Measurements from ENCODE around the gene TTF2. TPM values are rescaled to one million over a fixed set of nuclear protein-coding genes. Genes with fewer than 3 reads are reported as not detected.

Gene TTF2
- total and polyA plus RNA-seq, 2 experiments from 2014 or later, result 84.7 to 85.4 TPM

DNA sequence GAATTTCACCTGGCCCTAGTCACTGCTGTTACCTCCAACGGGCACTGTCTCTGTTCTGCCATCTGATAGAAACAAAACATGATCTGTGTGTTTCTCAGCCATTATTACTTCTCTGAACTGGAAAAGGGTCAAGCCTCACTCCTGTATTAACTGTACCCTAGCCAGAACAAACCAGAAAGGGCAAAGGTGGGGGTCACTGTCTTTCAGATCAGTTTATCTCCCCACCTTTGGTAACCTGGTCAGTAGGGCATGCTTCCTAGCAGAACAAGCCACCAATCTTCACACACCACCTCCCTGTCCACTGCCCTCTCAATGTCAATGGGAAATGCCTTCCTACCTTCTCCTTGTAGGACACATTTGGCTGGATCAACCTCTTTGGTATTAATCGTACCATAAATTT lies 57.6 kb downstream of the TTF2 start:
- no peaks in the 10 kb centered on the region for H3K9me3 Mint-ChIP-seq

DNA sequence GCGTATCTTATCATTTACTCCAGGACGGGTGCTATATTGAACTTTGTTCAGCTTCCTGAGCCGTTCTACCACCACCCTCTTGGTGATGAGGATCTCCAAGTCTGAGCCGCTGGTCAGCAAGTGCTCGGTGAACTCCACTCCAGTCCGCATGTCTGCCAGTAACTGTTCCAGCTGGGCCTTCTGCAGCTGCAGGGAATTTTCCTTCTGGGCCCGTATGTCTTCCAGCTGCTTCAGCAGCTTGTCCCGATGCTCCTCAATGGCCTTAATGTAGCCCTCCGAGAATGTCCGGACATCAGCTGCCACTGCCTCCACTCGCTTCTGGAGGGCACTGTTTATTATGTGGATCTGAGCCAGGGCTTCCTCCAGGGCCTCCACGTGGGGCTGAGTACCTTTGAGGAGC lies 58.0 kb downstream of the TTF2 start:
- Mint-ChIP-seq H3K36me3 (ENCODE audit: low read depth) (peaks cover 39% of the 10 kb centered on the region), H3K4me1 (peaks cover 11% of the 10 kb centered on the region), H3K9me3 (no peaks in the 10 kb centered on the region), H3K27ac (no peak overlapping the region; the same call in 1 of the 2 replicates), H3K27me3 (ENCODE audit: insufficient read depth, low read depth, poor library complexity) (peaks cover 13% of the 10 kb centered on the region), H3K4me3 (no peak overlapping the region)
- no peak overlapping the region for H2AFZ ChIP-seq
- H3F3A ChIP-seq (replicated peaks; ENCODE audit: low read depth), result 0 out of 2 replicates have a peak, but pooled peaks cover 3% of the 10 kb centered on the region
- no peaks in the 10 kb centered on the region for H3K27me3 ChIP-seq (ENCODE audit: insufficient read depth)
- DNase-seq (ENCODE audit: low spot score) (no peak), ATAC-seq (no peak)
- peaks cover 17% of the 10 kb centered on the region for H3K36me3 ChIP-seq (ENCODE audit: insufficient read depth)
- no peak overlapping the region for H3K27ac ChIP-seq (ENCODE audit: low read depth)
- peaks cover 5% of the 10 kb centered on the region for H3K4me1 ChIP-seq (ENCODE audit: insufficient read depth)
- H3K4me3 ChIP-seq, result no peak overlapping the region
- H3K9me2 ChIP-seq (ENCODE audit: insufficient read depth), result no peaks in the 10 kb centered on the region
- no peaks in the 10 kb centered on the region for H4K20me1 ChIP-seq (replicated peaks; ENCODE audit: insufficient read depth)
- H3K79me2 ChIP-seq (replicated peaks; ENCODE audit: insufficient read depth), result peaks cover 4% of the 10 kb centered on the region; the same call in 1 of the 2 replicates
- H3K4me2 ChIP-seq, result no peak overlapping the region
- TF ChIP-seq, protein P1, sequence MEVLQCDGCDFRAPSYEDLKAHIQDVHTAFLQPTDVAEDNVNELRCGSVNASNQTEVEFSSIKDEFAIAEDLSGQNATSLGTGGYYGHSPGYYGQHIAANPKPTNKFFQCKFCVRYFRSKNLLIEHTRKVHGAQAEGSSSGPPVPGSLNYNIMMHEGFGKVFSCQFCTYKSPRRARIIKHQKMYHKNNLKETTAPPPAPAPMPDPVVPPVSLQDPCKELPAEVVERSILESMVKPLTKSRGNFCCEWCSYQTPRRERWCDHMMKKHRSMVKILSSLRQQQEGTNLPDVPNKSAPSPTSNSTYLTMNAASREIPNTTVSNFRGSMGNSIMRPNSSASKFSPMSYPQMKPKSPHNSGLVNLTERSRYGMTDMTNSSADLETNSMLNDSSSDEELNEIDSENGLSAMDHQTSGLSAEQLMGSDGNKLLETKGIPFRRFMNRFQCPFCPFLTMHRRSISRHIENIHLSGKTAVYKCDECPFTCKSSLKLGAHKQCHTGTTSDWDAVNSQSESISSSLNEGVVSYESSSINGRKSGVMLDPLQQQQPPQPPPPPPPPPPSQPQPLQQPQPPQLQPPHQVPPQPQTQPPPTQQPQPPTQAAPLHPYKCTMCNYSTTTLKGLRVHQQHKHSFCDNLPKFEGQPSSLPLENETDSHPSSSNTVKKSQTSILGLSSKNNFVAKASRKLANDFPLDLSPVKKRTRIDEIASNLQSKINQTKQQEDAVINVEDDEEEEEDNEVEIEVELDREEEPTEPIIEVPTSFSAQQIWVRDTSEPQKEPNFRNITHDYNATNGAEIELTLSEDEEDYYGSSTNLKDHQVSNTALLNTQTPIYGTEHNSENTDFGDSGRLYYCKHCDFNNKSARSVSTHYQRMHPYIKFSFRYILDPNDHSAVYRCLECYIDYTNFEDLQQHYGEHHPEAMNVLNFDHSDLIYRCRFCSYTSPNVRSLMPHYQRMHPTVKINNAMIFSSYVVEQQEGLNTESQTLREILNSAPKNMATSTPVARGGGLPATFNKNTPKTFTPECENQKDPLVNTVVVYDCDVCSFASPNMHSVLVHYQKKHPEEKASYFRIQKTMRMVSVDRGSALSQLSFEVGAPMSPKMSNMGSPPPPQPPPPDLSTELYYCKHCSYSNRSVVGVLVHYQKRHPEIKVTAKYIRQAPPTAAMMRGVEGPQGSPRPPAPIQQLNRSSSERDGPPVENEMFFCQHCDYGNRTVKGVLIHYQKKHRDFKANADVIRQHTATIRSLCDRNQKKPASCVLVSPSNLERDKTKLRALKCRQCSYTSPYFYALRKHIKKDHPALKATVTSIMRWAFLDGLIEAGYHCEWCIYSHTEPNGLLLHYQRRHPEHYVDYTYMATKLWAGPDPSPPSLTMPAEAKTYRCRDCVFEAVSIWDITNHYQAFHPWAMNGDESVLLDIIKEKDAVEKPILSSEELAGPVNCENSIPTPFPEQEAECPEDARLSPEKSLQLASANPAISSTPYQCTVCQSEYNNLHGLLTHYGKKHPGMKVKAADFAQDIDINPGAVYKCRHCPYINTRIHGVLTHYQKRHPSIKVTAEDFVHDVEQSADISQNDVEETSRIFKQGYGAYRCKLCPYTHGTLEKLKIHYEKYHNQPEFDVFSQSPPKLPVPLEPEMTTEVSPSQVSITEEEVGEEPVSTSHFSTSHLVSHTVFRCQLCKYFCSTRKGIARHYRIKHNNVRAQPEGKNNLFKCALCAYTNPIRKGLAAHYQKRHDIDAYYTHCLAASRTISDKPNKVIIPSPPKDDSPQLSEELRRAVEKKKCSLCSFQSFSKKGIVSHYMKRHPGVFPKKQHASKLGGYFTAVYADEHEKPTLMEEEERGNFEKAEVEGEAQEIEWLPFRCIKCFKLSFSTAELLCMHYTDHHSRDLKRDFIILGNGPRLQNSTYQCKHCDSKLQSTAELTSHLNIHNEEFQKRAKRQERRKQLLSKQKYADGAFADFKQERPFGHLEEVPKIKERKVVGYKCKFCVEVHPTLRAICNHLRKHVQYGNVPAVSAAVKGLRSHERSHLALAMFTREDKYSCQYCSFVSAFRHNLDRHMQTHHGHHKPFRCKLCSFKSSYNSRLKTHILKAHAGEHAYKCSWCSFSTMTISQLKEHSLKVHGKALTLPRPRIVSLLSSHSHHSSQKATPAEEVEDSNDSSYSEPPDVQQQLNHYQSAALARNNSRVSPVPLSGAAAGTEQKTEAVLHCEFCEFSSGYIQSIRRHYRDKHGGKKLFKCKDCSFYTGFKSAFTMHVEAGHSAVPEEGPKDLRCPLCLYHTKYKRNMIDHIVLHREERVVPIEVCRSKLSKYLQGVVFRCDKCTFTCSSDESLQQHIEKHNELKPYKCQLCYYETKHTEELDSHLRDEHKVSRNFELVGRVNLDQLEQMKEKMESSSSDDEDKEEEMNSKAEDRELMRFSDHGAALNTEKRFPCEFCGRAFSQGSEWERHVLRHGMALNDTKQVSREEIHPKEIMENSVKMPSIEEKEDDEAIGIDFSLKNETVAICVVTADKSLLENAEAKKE (CRISPR knock-in tag; IDR thresholded peaks at IDR 0.05), result no peak
- TF ChIP-seq EZH2phosphoT487 (IDR thresholded peaks at IDR 0.05; ENCODE audit: unreplicated experiment), result no peak
- TF ChIP-seq CREB1 (CRISPR knock-in tag; IDR thresholded peaks at IDR 0.05; ENCODE audit: low read depth), result no peak
- TF ChIP-seq, protein P2, sequence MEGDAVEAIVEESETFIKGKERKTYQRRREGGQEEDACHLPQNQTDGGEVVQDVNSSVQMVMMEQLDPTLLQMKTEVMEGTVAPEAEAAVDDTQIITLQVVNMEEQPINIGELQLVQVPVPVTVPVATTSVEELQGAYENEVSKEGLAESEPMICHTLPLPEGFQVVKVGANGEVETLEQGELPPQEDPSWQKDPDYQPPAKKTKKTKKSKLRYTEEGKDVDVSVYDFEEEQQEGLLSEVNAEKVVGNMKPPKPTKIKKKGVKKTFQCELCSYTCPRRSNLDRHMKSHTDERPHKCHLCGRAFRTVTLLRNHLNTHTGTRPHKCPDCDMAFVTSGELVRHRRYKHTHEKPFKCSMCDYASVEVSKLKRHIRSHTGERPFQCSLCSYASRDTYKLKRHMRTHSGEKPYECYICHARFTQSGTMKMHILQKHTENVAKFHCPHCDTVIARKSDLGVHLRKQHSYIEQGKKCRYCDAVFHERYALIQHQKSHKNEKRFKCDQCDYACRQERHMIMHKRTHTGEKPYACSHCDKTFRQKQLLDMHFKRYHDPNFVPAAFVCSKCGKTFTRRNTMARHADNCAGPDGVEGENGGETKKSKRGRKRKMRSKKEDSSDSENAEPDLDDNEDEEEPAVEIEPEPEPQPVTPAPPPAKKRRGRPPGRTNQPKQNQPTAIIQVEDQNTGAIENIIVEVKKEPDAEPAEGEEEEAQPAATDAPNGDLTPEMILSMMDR (conservative IDR thresholded peaks at IDR 0.05; ENCODE audit: low read depth in 2 of 2), result no peak
- no peak for TF ChIP-seq ZNF331 (CRISPR knock-in tag; IDR thresholded peaks at IDR 0.05; ENCODE audit: low read depth)
- no peak for TF ChIP-seq NANOG (IDR thresholded peaks at IDR 0.05; ENCODE audit: borderline replicate concordance)
- TF ChIP-seq, protein P3, sequence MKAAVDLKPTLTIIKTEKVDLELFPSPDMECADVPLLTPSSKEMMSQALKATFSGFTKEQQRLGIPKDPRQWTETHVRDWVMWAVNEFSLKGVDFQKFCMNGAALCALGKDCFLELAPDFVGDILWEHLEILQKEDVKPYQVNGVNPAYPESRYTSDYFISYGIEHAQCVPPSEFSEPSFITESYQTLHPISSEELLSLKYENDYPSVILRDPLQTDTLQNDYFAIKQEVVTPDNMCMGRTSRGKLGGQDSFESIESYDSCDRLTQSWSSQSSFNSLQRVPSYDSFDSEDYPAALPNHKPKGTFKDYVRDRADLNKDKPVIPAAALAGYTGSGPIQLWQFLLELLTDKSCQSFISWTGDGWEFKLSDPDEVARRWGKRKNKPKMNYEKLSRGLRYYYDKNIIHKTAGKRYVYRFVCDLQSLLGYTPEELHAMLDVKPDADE (IDR thresholded peaks at IDR 0.05), result no peak
- TF ChIP-seq JUNB (IDR thresholded peaks at IDR 0.05; ENCODE audit: unreplicated experiment), result no peak
- no peak for TF ChIP-seq ZNF114 (CRISPR knock-in tag; IDR thresholded peaks at IDR 0.05)

More for the DNA sequence above, 57.6 kb downstream of the TTF2 start:
- Mint-ChIP-seq H3K36me3 (ENCODE audit: low read depth) (peaks cover 40% of the 10 kb centered on the region), H3K27me3 (ENCODE audit: insufficient read depth, low read depth, poor library complexity) (peaks cover 11% of the 10 kb centered on the region), H3K27ac (no peak overlapping the region; the same call in 1 of the 2 replicates), H3K4me3 (no peak overlapping the region), H3K4me1 (peaks cover 10% of the 10 kb centered on the region)
- Histone ChIP-seq H3K36me3 (ENCODE audit: insufficient read depth) (peaks cover 17% of the 10 kb centered on the region), H3K9me2 (ENCODE audit: insufficient read depth) (no peaks in the 10 kb centered on the region), H4K20me1 (replicated peaks; ENCODE audit: insufficient read depth) (no peaks in the 10 kb centered on the region), H3F3A (replicated peaks; ENCODE audit: low read depth) (0 out of 2 replicates have a peak, but pooled peaks cover 3% of the 10 kb centered on the region), H3K4me3 (no peak overlapping the region), H3K4me1 (ENCODE audit: insufficient read depth) (peaks cover 5% of the 10 kb centered on the region), H3K79me2 (replicated peaks; ENCODE audit: insufficient read depth) (peaks cover 4% of the 10 kb centered on the region; the same call in 1 of the 2 replicates), H3K4me2 (no peak overlapping the region), H2AFZ (no peak overlapping the region), H3K27me3 (ENCODE audit: insufficient read depth) (no peaks in the 10 kb centered on the region), H3K27ac (ENCODE audit: low read depth) (no peak overlapping the region)
- no peak for TF ChIP-seq ZNF114 (CRISPR knock-in tag; IDR thresholded peaks at IDR 0.05)
- no peak for TF ChIP-seq JUNB (IDR thresholded peaks at IDR 0.05; ENCODE audit: unreplicated experiment)
- DNase-seq (ENCODE audit: low spot score), result no peak
- no peak for ATAC-seq
